Measurements from ENCODE around the gene ADGRG6.

Gene ADGRG6

DNA sequence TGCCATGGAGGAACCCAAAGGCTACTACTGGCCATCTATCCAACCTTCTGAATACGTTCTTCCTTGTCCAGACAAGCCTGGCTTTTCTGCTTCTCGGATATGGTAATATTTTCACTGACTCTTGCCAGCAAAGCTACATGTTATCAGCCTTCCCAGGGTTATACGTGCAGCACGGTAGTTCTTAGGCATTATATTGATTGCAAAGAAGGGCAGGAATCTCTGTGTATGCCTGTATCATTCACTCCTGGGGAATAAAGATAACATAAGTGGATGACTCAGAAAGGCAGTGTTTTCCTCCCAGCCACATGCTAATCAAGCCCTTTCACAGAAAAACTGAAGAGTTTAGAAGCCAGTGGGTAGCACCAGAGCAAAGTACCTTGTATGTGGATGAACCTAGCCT lies 98.7 kb downstream of the ADGRG6 start (continued):
- TF ChIP-seq, protein P1, sequence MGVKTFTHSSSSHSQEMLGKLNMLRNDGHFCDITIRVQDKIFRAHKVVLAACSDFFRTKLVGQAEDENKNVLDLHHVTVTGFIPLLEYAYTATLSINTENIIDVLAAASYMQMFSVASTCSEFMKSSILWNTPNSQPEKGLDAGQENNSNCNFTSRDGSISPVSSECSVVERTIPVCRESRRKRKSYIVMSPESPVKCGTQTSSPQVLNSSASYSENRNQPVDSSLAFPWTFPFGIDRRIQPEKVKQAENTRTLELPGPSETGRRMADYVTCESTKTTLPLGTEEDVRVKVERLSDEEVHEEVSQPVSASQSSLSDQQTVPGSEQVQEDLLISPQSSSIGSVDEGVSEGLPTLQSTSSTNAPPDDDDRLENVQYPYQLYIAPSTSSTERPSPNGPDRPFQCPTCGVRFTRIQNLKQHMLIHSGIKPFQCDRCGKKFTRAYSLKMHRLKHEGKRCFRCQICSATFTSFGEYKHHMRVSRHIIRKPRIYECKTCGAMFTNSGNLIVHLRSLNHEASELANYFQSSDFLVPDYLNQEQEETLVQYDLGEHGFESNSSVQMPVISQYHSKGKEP (tag by site-specific recombination; IDR thresholded peaks at IDR 0.05), result 0 out of 2 replicates have a peak, but pooled peaks have one; percentile 19
- TF ChIP-seq ZNF48 (tag by site-specific recombination; IDR thresholded peaks at IDR 0.05) (no peak), ZBTB11 (tag by site-specific recombination; conservative IDR thresholded peaks at IDR 0.05; ENCODE audit: low read depth) (no peak), RBAK (tag by site-specific recombination; IDR thresholded peaks at IDR 0.05) (no peak), ZNF169 (tag by site-specific recombination; IDR thresholded peaks at IDR 0.05) (no peak), ZNF777 (tag by site-specific recombination; IDR thresholded peaks at IDR 0.05; ENCODE audit: borderline replicate concordance) (no peak), ZNF133 (tag by site-specific recombination; IDR thresholded peaks at IDR 0.05) (no peak), ZNF560 (tag by site-specific recombination; IDR thresholded peaks at IDR 0.05; ENCODE audit: borderline replicate concordance) (no peak), ZFP3 (tag by site-specific recombination; IDR thresholded peaks at IDR 0.05; ENCODE audit: low read depth) (no peak), ZIC2 (tag by site-specific recombination; IDR thresholded peaks at IDR 0.05) (peak; percentile 28; the same call in 1 of the 2 replicates), ZNF785 (tag by site-specific recombination; IDR thresholded peaks at IDR 0.05) (no peak), YY1 (tag by site-specific recombination; IDR thresholded peaks at IDR 0.05) (no peak), SETDB1 (IDR thresholded peaks at IDR 0.05; ENCODE audit: insufficient read length, low read length) (no peak), ZNF660 (tag by site-specific recombination; IDR thresholded peaks at IDR 0.05) (peak; percentile 91), ZNF600 (tag by site-specific recombination; IDR thresholded peaks at IDR 0.05) (peak; percentile 85), ZNF24 (tag by site-specific recombination; IDR thresholded peaks at IDR 0.05) (peak; percentile 87), SCRT1 (tag by site-specific recombination; IDR thresholded peaks at IDR 0.05; ENCODE audit: borderline replicate concordance) (no peak), ZNF664 (tag by site-specific recombination; IDR thresholded peaks at IDR 0.05) (no peak), ZNF510 (tag by site-specific recombination; IDR thresholded peaks at IDR 0.05; ENCODE audit: insufficient replicate concordance) (no peak), ZNF830 (tag by site-specific recombination; IDR thresholded peaks at IDR 0.05; ENCODE audit: low read depth) (no peak), ZNF529 (tag by site-specific recombination; IDR thresholded peaks at IDR 0.05; ENCODE audit: insufficient replicate concordance) (no peak), ZFHX2 (tag by site-specific recombination; conservative IDR thresholded peaks at IDR 0.05) (no peak), ZSCAN23 (tag by site-specific recombination; IDR thresholded peaks at IDR 0.05) (no peak), KLF17 (tag by site-specific recombination; IDR thresholded peaks at IDR 0.05) (0 out of 2 replicates have a peak, but pooled peaks have one; percentile 28), MZF1 (tag by site-specific recombination; IDR thresholded peaks at IDR 0.05; ENCODE audit: borderline replicate concordance) (peak; percentile 71; the same call in 1 of the 2 replicates)
- TF ChIP-seq, protein P2, sequence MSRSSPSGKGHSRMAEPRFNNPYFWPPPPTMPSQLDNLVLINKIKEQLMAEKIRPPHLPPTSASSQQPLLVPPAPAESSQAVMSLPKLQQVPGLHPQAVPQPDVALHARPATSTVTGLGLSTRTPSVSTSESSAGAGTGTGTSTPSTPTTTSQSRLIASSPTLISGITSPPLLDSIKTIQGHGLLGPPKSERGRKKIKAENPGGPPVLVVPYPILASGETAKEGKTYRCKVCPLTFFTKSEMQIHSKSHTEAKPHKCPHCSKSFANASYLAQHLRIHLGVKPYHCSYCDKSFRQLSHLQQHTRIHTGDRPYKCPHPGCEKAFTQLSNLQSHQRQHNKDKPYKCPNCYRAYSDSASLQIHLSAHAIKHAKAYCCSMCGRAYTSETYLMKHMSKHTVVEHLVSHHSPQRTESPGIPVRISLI (tag by site-specific recombination; IDR thresholded peaks at IDR 0.05), result no peak
- TF ChIP-seq, protein P3, sequence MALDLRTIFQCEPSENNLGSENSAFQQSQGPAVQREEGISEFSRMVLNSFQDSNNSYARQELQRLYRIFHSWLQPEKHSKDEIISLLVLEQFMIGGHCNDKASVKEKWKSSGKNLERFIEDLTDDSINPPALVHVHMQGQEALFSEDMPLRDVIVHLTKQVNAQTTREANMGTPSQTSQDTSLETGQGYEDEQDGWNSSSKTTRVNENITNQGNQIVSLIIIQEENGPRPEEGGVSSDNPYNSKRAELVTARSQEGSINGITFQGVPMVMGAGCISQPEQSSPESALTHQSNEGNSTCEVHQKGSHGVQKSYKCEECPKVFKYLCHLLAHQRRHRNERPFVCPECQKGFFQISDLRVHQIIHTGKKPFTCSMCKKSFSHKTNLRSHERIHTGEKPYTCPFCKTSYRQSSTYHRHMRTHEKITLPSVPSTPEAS (tag by site-specific recombination; IDR thresholded peaks at IDR 0.05), result no peak
- TF ChIP-seq, protein P4, sequence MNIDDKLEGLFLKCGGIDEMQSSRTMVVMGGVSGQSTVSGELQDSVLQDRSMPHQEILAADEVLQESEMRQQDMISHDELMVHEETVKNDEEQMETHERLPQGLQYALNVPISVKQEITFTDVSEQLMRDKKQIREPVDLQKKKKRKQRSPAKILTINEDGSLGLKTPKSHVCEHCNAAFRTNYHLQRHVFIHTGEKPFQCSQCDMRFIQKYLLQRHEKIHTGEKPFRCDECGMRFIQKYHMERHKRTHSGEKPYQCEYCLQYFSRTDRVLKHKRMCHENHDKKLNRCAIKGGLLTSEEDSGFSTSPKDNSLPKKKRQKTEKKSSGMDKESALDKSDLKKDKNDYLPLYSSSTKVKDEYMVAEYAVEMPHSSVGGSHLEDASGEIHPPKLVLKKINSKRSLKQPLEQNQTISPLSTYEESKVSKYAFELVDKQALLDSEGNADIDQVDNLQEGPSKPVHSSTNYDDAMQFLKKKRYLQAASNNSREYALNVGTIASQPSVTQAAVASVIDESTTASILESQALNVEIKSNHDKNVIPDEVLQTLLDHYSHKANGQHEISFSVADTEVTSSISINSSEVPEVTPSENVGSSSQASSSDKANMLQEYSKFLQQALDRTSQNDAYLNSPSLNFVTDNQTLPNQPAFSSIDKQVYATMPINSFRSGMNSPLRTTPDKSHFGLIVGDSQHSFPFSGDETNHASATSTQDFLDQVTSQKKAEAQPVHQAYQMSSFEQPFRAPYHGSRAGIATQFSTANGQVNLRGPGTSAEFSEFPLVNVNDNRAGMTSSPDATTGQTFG (tag by site-specific recombination; IDR thresholded peaks at IDR 0.05; ENCODE audit: borderline replicate concordance), result no peak
